H1 (cell line): ENCODE results near the gene BSCL2. TPM values are rescaled to one million over a fixed set of nuclear protein-coding genes. Genes with fewer than 3 reads are reported as not detected.

Experiments used
- BCL11A ChIP-seq, 2 experiments: IDR thresholded peaks; one replicate each; pipeline ENCODE4 v1.6.1; 2011; ENCODE audit warnings: low read depth in 2 of 2, low read length in 2 of 2, mild to moderate bottlenecking in 2 of 2
- CHD7 ChIP-seq: fragments of 300-600 bp; sonication (generic); IDR thresholded peaks from 2 replicates; pipeline ENCODE4 v1.7.1; 2012; ENCODE audit warnings: low read length, moderate library complexity, mild to moderate bottlenecking, inconsistent platforms; ENCODE audit not compliant: insufficient replicate concordance
- GABPA ChIP-seq: IDR thresholded peaks from 2 replicates; pipeline ENCODE4 v1.6.1; 2011; ENCODE audit warnings: mild to moderate bottlenecking, low read length, moderate library complexity, borderline replicate concordance; ENCODE audit not compliant: insufficient read depth
- MAFK ChIP-seq: IDR thresholded peaks from 2 replicates; pipeline ENCODE4 v1.6.1; 2012; ENCODE audit warnings: low read depth, mild to moderate bottlenecking, improper control_type of control experiment, low read length
- PHF8 ChIP-seq: fragments of 200-600 bp; sonication (generic); conservative IDR thresholded peaks from 2 replicates; pipeline ENCODE4 v1.7.1; 2012; ENCODE audit warnings: low read depth, mild to moderate bottlenecking, inconsistent platforms, low read length, moderate library complexity
- RAD21 ChIP-seq, 2 experiments: IDR thresholded peaks in 1 of 2; conservative IDR thresholded peaks in 1 of 2; 2 replicates each; pipeline ENCODE4 v1.6.1; 2011; ENCODE audit warnings: low read depth in 2 of 2, low read length in 2 of 2, improper control_type of control experiment in 1 of 2, inconsistent platforms in 1 of 2, mild to moderate bottlenecking in 1 of 2, moderate library complexity in 1 of 2
- RFX5 ChIP-seq: IDR thresholded peaks from 2 replicates; pipeline ENCODE4 v1.6.1; 2011; ENCODE audit warnings: low read depth, low read length, improper control_type of control experiment, borderline replicate concordance
- SP1 ChIP-seq: IDR thresholded peaks from 2 replicates; pipeline ENCODE4 v1.6.1; 2011; ENCODE audit warnings: low read depth, low read length
- SP4 ChIP-seq: IDR thresholded peaks from 2 replicates; pipeline ENCODE4 v1.6.1; 2012; ENCODE audit warnings: low read length, inconsistent platforms
- SRF ChIP-seq: IDR thresholded peaks from 2 replicates; pipeline ENCODE4 v1.6.1; 2011; ENCODE audit warnings: mild to moderate bottlenecking, low read depth, low read length, moderate library complexity
- TEAD4 ChIP-seq: IDR thresholded peaks from 2 replicates; pipeline ENCODE4 v1.6.1; 2012; ENCODE audit warnings: low read depth, low read length, inconsistent platforms, mixed read lengths
- polyA plus RNA-seq, 7 experiments: library from polyadenylated mRNA; depleted of rRNA in 3 of 7; stranded (reverse) in 5 of 7; unstranded in 2 of 7; fragments of >200 nt in 5 of 7; fragments of 200-250 nt in 2 of 7; gene quantifications; 1 replicate in 5 of 7; 2 replicates in 1 of 7; 4 replicates in 1 of 7; pipeline versions ENCODE4 v1.2.1 to v1.2.3, GENCODE V29; 2011 to 2013; ENCODE audit warnings: missing spikeins in 2 of 7, mixed read lengths in 2 of 7
- total RNA-seq: library from RNA; stranded (reverse); fragmentation: NEBNext Ultra II Directional; extraction: Animal tissue kit (Norgen Biotek cat#: 25700); gene quantifications from 2 replicates; pipeline ENCODE4 v1.2.1, GENCODE V29; 2021

Gene BSCL2
- total and polyA plus RNA-seq, 2 of the 8 experiments (the other 6 are each of a cell fraction or from before 2014, with no cell fraction given): 59.5 to 264 TPM

GRCh38 chr11:62689421-62690183 is 17.6 kb downstream of the BSCL2 start, which contains the start of gene LRRN4CL (continued):
- TF ChIP-seq CHD7 (no peak), BCL11A (IDR thresholded peaks at IDR 0.05; ENCODE audit: low read depth in 2 of 2, low read length in 2 of 2) (no peak), SRF (no peak), SP1 (no peak), MAFK (no peak), RAD21 (IDR thresholded peaks at IDR 0.05 in 1 of 2, conservative IDR thresholded peaks at IDR 0.05 in 1 of 2; ENCODE audit: low read depth in 2 of 2, low read length in 2 of 2) (no peak), RFX5 (no peak), GABPA (no peak), PHF8 (no peak), SP4 (no peak), TEAD4 (no peak)
